Fibroblast of the aortic adventitia (primary cell): ENCODE results near the gene ROR1. TPM values are rescaled to one million over a fixed set of nuclear protein-coding genes. Genes with fewer than 3 reads are reported as not detected.
A peak's percentile ranks its signal among the peaks of the same experiment; 100 is the strongest.

Source experiments
- DNase-seq: peaks from one replicate; pipeline ENCODE4 v3.0.0-alpha.2; 2010; ENCODE audit warnings: low read depth
- H3K4me3 ChIP-seq: 2 replicates; pipeline ENCODE4 v1.5.1; 2011; ENCODE audit warnings: low read depth, mild to moderate bottlenecking, control low read depth, low read length, moderate library complexity
- total RNA-seq: library from RNA; depleted of rRNA; stranded (reverse); fragments of >200 nt; gene quantifications from 2 replicates; pipeline ENCODE4 v1.2.3, GENCODE V29; 2012; ENCODE audit warnings: low replicate concordance
- TF ChIP-seq, protein P1 (sequence below): IDR thresholded peaks from 2 replicates; pipeline ENCODE4 v1.5.1; 2011; ENCODE audit warnings: mild to moderate bottlenecking, low read length, control low read depth, inconsistent platforms; ENCODE audit not compliant: insufficient read depth

Gene ROR1
- total RNA-seq, 1 donor = 18.8 TPM

DNA sequence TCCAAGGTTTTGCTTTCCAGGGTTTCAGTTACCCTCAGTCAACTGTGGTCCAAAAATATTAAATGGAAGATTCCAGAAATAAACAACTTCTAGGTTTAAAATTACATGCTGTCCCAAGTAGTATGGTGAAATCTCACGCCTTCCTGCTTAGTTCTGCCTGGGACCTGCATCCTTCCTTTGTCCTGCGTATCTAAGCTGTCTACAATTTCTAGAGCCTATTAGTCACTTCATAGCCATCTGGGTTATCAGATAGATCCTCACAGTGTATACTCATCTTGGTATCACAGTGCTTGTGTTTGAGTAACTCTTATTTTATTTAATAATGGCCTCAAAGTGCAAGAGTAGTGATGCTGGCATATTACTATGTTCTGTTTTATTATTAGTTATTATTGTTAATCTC, 157.7 kb downstream of the ROR1 start:
- TF ChIP-seq, protein P1, sequence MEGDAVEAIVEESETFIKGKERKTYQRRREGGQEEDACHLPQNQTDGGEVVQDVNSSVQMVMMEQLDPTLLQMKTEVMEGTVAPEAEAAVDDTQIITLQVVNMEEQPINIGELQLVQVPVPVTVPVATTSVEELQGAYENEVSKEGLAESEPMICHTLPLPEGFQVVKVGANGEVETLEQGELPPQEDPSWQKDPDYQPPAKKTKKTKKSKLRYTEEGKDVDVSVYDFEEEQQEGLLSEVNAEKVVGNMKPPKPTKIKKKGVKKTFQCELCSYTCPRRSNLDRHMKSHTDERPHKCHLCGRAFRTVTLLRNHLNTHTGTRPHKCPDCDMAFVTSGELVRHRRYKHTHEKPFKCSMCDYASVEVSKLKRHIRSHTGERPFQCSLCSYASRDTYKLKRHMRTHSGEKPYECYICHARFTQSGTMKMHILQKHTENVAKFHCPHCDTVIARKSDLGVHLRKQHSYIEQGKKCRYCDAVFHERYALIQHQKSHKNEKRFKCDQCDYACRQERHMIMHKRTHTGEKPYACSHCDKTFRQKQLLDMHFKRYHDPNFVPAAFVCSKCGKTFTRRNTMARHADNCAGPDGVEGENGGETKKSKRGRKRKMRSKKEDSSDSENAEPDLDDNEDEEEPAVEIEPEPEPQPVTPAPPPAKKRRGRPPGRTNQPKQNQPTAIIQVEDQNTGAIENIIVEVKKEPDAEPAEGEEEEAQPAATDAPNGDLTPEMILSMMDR = no peak
- no peak overlapping the region for H3K4me3 ChIP-seq
- DNase-seq = peak; percentile 53

DNA sequence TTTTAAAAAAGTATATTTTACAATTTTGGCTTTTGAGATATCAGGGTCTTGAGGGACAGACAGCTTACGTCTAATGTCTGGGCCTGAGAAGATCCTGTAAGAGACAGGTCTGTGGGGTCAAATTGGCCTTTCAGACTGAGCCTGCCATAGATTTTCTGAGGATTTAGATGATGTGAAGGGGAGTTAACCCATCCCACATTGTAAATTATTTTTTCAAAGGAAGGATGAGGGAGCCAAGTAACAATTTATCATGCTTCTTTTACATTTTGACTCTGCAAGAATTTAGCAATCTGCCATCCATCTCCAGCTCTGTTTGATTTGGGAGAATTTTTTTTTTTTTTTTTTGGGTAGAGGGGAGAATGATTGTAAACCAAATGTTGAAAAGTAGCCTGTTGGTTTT, 160.9 kb downstream of the ROR1 start:
- TF ChIP-seq, protein P1 = no peak
- DNase-seq = no peak
- H3K4me3 ChIP-seq = no peak overlapping the region

DNA sequence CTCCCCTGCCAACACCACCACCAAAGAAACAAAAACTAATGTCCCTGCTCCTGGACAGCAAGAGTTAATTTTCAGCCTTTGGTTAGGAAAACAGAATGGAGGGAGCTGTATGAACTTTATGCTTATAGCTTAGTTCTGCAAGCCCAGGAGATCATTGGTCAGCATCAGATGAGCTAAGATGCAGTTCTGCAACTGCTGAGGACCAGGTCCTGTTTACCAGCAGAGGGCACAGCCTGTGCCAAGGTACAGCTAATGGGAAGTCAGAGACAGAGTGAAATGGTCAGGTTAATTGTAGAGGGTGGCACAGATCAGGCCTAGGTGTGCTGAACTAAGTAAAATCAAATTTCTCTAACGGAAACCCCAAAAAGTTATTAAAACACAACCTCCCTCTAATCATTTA, 161.3 kb downstream of the ROR1 start:
- TF ChIP-seq, protein P1 = peak; percentile 15
- DNase-seq = no peak
- H3K4me3 ChIP-seq = no peak overlapping the region

DNA sequence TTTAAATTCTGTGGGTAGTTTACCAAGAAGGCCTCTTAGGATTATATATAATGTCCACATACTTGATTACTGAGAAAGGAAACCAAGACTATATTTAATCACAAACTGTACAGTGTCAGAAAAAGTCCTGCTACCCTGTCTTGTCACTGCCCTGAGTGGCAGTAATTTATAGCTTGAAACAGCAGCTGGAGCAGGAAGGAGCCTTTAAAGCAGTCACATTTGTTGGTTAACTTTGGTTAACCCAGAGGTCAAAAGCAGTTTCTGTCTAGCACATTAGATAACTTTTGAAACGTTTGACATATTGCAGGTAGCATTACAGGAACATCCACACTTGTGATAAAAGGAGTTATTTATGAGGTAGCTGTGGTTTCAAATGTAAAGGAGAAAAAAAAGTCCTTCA, 161.7 kb downstream of the ROR1 start:
- DNase-seq = no peak
- TF ChIP-seq, protein P1 = no peak
- no peak overlapping the region for H3K4me3 ChIP-seq

DNA sequence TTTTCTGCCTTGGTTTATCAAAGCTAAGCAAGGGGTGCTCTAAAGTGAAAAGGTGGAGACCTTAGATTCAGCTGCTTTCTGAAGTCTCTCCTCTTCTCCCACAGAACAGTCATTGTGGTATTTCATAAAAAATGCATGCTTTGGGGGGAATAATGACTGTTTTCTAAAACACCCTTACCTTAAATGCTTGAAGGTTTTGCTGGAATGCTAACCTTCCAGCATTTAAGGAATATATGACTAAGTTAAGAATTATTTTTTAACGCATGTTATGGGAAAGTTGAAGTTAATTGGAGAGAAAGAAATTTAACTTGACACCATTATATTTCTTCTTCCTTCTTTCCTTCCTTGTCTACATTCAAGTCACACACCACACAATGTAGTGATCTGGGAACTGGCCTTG, 162.5 kb downstream of the ROR1 start:
- TF ChIP-seq, protein P1 = no peak

DNA sequence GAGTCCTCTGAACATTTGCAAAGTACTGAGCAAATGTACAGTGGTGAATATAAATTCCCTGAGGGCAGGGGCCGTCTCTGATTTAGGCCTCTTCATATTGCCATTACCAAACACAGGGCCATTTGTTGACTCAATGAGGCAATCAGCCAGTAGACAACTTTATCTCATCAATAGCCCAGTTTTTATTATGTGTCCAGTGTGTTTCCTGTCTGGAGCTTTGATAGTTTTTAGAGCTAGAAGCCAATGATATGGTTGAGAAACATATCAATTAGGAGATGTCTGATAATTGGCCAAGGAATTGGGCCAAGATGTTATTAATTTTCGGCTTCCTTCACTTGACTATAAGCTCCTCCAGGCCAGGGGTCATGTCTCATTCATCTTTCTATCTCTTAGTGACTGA, 163.0 kb downstream of the ROR1 start:
- no peak overlapping the region for H3K4me3 ChIP-seq
- no peak for DNase-seq
- TF ChIP-seq, protein P1 = no peak

More for the DNA sequence above, 162.5 kb downstream of the ROR1 start:
- no peak overlapping the region for H3K4me3 ChIP-seq
- no peak for DNase-seq

DNA sequence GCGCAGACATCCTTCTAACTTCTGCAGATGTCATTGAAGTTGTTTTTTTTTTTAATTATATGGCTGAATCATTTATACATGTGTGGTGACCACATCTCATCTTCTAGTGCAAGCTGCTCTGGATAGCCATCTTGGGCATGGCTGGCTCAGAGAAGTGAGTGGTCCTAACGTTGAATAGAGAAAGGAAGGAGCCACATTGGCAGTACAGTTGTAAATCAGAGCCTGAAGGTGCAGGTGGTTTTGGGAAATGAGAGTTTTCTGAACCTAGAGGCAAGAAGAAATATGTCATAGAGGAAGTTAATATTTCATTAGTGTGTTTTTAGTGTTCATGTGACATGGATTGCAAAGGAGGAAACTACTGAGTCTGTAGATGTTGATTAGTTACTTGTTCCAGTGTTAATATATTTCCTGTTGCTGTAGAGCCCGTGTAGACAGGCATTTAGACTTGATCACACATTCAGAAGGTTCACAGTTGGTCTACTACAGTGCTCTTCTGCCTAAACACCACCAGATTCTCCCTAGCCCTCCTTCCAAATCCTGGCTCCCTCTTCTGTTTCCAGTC, 163.7 kb downstream of the ROR1 start:
- no peak overlapping the region for H3K4me3 ChIP-seq
- TF ChIP-seq, protein P1 = no peak
- no peak for DNase-seq
